GM19455 (cell line): ENCODE results near the gene VPS13D.
"Not testable (repeated sequence)": the region's sequence is repeated elsewhere in the genome, so short reads cannot be mapped to it uniquely, and the experiment has no call there.

Experiments used
- ATAC-seq: cut with Tn5 transposase; IDR thresholded peaks from one replicate; pipeline ENCODE4 v1.9.1; 2021; ENCODE audit not compliant: unreplicated experiment

VPS13D gene

DNA sequence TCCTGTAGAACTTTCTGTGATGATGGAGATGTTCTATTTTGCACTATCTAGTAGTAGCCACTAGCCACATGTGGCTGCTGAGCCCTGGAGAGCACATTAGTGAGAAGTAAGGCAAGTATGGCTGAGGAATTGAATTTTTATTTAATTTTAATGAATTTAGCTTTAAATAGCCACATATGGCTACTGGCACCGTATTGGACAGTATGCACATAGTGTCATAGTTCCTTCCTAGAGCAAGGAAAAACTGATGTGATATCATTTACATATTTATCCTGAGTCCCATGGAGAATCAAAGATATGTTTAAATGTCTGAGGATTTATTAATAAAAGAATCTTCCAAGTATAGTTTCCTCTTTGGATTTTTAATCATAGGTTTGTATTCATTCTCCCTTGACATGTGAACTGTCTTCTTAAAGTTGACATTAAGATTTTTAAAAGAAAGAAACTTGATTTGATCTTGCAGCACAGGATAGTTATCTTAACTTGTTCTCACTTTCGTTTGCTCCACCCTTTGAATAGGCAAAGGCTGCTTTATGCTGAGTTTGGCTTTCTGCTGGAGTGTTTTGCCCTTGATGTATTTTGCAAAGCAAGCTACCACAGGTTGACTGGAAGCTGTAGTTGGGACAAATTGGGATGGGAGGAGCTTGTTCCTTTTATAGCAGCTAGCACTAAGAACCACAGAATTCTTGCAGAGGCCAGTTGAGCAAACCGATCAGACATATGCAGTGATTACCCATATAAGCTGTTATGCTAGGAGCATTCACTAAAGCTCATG is 129.7 kb downstream of the VPS13D start:
- ATAC-seq = no peak

DNA sequence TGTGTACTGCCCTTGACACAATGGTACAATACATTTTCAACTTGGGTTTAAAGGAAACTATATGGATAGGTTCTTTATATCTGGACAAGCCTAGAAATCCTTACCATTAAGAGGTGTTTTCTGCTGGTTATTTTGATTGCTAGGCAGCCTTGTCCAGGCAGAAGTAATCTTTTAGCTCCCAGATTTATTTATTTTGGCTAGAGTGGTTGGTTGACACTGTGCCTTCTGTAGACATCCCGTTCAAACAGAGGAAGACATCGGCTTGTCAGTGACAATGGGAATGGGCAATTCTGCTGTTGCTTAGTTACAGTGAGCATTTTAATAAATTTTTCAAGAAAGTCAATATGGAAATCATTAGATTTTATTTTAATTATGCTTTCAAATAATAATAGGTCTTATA is 138.8 kb downstream of the VPS13D start:
- no peak for ATAC-seq

- ATAC-seq = no peak
Observed at GRCh38 chr1:12369258-12369657, 139.4 kb downstream of the VPS13D start.

GRCh38 chr1:12370333-12370975 is 140.6 kb downstream of the VPS13D start:
- no peak for ATAC-seq

DNA sequence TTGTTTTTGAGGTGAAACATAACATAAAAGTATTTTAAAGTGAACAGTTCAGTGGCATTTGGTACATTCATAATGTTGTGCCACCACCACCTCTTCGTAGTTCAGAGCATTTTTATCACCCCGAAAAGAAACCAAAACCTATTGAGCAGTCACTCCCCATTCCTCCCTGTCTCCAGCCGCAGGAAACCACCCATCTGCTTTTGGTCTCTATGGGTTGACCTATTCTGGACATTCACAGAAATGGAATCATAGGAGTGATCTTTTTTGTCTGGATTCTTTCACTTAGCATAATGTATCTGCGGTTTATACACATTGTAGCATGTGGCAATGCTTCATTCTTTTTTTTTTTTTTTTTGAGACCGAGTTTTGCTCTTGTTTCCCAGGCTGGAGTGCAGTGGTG is 141.2 kb downstream of the VPS13D start:
- ATAC-seq = no peak

DNA sequence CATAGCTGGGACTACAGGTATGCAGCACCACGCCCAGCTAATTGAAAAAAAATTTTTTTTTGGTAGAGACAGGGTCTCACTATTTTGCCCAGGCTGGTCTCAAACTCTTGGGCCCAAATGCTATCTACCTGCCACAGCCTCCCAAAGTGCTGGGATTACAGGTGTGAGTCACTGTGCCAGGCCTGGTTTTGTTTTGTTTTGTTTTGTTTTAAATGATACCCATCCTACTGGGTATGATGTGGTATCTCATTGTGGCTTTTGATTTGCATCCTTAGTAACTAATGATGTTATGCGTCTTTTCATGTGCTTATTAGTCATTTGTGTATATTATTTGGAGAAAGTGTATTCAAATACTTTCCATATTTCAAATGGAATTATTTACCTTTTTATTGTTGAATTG is 142.3 kb downstream of the VPS13D start:
- ATAC-seq = no peak

- ATAC-seq = no peak
Observed at GRCh38 chr1:12372761-12373160, 142.9 kb downstream of the VPS13D start.

GRCh38 chr1:12375133-12375829 is 145.5 kb downstream of the VPS13D start:
- ATAC-seq = no peak

GRCh38 chr1:12376236-12377045 is 146.6 kb downstream of the VPS13D start:
- no peak for ATAC-seq

- ATAC-seq = no peak
Observed at GRCh38 chr1:12380326-12381249, 150.8 kb downstream of the VPS13D start.

DNA sequence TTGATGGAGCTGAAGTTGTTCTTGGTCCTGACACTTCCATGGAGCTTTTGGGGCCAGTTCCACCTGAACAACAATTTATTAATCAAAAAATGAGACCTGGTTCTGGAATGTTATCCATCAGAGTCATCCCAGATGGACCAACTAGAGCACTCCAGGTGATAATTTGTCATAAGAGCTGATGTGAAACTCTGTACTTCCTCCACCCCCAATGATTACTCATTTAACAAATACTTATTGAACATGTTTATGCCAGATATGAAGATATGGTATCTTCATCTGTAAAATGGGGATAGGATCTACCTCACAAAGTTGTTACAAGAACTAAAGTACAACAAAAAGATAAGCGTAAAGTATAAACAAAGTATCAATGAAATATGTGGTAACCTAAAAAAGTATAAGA is 153.2 kb downstream of the VPS13D start:
- no peak for ATAC-seq

GRCh38 chr1:12383786-12384185 is 154.0 kb downstream of the VPS13D start:
- ATAC-seq = no peak

GRCh38 chr1:12384836-12385456 is 155.1 kb downstream of the VPS13D start:
- no peak for ATAC-seq

- ATAC-seq = no peak
Observed at GRCh38 chr1:12386130-12386529, 156.3 kb downstream of the VPS13D start.

DNA sequence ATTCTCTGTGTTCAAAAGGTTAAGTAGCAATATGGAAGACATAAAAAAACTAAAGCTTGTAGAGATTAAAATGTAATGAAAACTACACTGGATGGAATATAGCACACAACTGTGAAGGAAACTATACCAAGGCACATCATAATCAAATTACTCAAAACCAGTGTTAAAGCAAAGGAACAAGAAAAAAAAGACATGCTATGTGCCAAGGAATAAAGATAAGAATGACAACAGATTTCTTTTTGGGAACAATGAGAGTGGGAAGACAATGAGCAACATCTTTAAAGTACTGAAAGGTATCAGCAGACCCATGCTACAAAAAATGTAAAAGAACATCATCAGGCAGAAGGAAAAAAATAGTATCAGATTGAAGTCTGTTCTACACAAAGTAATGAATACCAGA is 157.8 kb downstream of the VPS13D start:
- ATAC-seq = no peak

DNA sequence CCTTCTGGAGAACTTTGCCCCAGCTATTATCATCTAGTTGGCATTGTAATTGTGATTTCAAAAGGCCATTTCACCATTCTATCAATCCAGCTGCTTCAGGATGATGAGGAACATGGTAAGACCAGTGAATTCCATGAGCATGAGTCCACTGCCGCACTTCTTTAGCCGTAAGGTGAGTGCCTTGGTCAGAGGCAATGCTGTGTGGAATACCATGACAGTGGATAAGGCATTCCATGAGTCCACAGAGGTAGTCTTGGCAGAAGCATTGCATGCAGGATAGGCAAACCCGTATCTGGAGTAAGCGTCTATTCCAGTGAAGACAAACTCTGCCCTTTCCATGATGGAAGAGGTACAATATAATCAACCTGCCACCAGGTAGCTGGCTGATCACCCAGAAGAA is 160.5 kb downstream of the VPS13D start:
- not testable (repeated sequence) for ATAC-seq

- no peak for ATAC-seq
Observed at GRCh38 chr1:12397462-12398450, 167.9 kb downstream of the VPS13D start.

- ATAC-seq = no peak
Observed at GRCh38 chr1:12398479-12398878, 168.6 kb downstream of the VPS13D start.
